Adrenal gland (tissue), 5 donors: ENCODE results near the gene EFL1.

Source experiments
- CTCF ChIP-seq, 6 experiments: fragments of 450-650 bp in 4 of 6; fragments of 200-600 bp in 2 of 6; sonication (generic) in 1 of 6; IDR thresholded peaks; 1 replicate in 5 of 6; 2 replicates in 1 of 6; pipeline versions ENCODE4 v1.5.1 to v1.8.0; 2016 to 2021; ENCODE audit warnings: antibody characterized with exemption in 6 of 6, mild to moderate bottlenecking in 2 of 6, moderate library complexity in 1 of 6
- POLR2A ChIP-seq, 2 donors: fragments of 450-650 bp; IDR thresholded peaks; one replicate each; pipeline ENCODE4 v1.6.1; 2017; ENCODE audit warnings: antibody characterized with exemption in 2 of 2, mild to moderate bottlenecking in 2 of 2, moderate library complexity in 1 of 2
- donor health status: DM: no; HTN: no; CAD: no.

- TF ChIP-seq CTCF (IDR thresholded peaks at IDR 0.05) (no peak), POLR2A (IDR thresholded peaks at IDR 0.05) (no peak)
These were observed 31.6 kb upstream of the EFL1 start for GRCh38 chr15:82294061-82294690.
